Gastroesophageal sphincter (tissue), 4 donors: ENCODE data around the gene ITIH5. TPM values are rescaled to one million over a fixed set of nuclear protein-coding genes. Genes with fewer than 3 reads are reported as not detected.
"Not testable (repeated sequence)": the region's sequence is repeated elsewhere in the genome, so short reads cannot be mapped to it uniquely, and the experiment has no call there.

Experiments
- ATAC-seq: fragments of 150-250 bp; one replicate; pipeline ENCODE4 v1.9.1; 2016; ENCODE audit warnings: mild to moderate bottlenecking, moderate library complexity
- H3K27ac ChIP-seq, 4 donors: fragments of 200-600 bp; sonication (generic) in 3 of 4; 1 replicate in 3 of 4; 2 replicates in 1 of 4; pipeline ENCODE4 v1.5.1; 2016 to 2019
- H3K27me3 ChIP-seq: fragments of 200-600 bp; sonication (generic); one replicate; pipeline ENCODE4 v1.5.1; 2019
- H3K36me3 ChIP-seq, 2 donors: fragments of 200-600 bp; sonication (generic); one replicate each; pipeline ENCODE4 v1.5.1; 2019; ENCODE audit warnings: control low read depth in 1 of 2
- H3K4me1 ChIP-seq, 3 donors: fragments of 200-600 bp; sonication (generic); 1 replicate in 2 of 3; 2 replicates in 1 of 3; pipeline ENCODE4 v1.5.1; 2016 to 2019; ENCODE audit warnings: control low read depth in 2 of 3
- H3K4me3 ChIP-seq, 2 donors: fragments of 200-600 bp; sonication (generic); one replicate each; pipeline ENCODE4 v1.5.1; 2019; ENCODE audit warnings: mild to moderate bottlenecking in 1 of 2, moderate library complexity in 1 of 2
- H3K9me3 ChIP-seq, 3 donors: fragments of 200-600 bp; sonication (generic); one replicate each; pipeline ENCODE4 v1.5.1; 2017 to 2019; ENCODE audit warnings: control low read depth in 2 of 3
- CTCF ChIP-seq, 4 experiments: fragments of 200-600 bp in 2 of 4; fragments of 450-650 bp in 2 of 4; sonication (generic) in 1 of 4; IDR thresholded peaks; one replicate each; pipeline ENCODE4 v1.5.1; 2017 to 2019; ENCODE audit warnings: antibody characterized with exemption in 4 of 4, mild to moderate bottlenecking in 2 of 4, moderate library complexity in 2 of 4
- EP300 ChIP-seq: sonication (generic); formaldehyde crosslinking; IDR thresholded peaks from one replicate; pipeline ENCODE4 v1.6.1; 2017; ENCODE audit warnings: antibody characterized with exemption, mild to moderate bottlenecking
- POLR2A ChIP-seq, 2 donors: fragments of 450-650 bp; IDR thresholded peaks; one replicate each; pipeline ENCODE4 v1.6.1; 2017; ENCODE audit warnings: antibody characterized with exemption in 2 of 2, mild to moderate bottlenecking in 2 of 2, moderate library complexity in 1 of 2
- POLR2AphosphoS5 ChIP-seq: sonication (generic); formaldehyde crosslinking; IDR thresholded peaks from one replicate; pipeline ENCODE4 v1.6.1; 2017; ENCODE audit warnings: antibody characterized with exemption
- WGBS, 2 donors: methylation state at CpG; one replicate each; pipeline ENCODE4 v1.1.5; 2018; ENCODE audit warnings: low coverage in 1 of 2; 5-methylcytosine and 5-hydroxymethylcytosine counted together
- total RNA-seq, 4 donors: library from RNA; depleted of rRNA; stranded (reverse); fragments of >200 nt; gene quantifications; one replicate each; pipeline ENCODE4 v1.1.0, GENCODE V29; 2016

The ITIH5 gene
- total RNA-seq, 4 donors from 2014 or later = 36.4 to 96.0 (median 52.9) TPM

- no peak for ATAC-seq
- TF ChIP-seq EP300 (no peak), CTCF (IDR thresholded peaks at IDR 0.05) (no peak), POLR2A (IDR thresholded peaks at IDR 0.05) (no peak), POLR2AphosphoS5 (no peak)
- no peak overlapping the region for H3K4me3 ChIP-seq
- no peak overlapping the region for H3K27ac ChIP-seq
- no peaks in the 10 kb centered on the region for H3K27me3 ChIP-seq
- WGBS, 2 donors = 75 to 83% methylated on average over 12 to 13 of the region's 13 CpGs
- H3K9me3 ChIP-seq = no peaks in the 10 kb centered on the region
- peaks cover 0 to 6% (median 0%) of the 10 kb centered on the region in 3 donors for H3K4me1 ChIP-seq
- H3K36me3 ChIP-seq = no peaks in the 10 kb centered on the region
Observed at GRCh38 chr10:7686351-7687171, 19.8 kb upstream of the ITIH5 start.

GRCh38 chr10:7680078-7680477 is 13.3 kb upstream of the ITIH5 start:
- not testable (repeated sequence) for H3K4me1 ChIP-seq, H3K9me3 ChIP-seq, H3K36me3 ChIP-seq, H3K27ac ChIP-seq, H3K27me3 ChIP-seq, ATAC-seq, H3K4me3 ChIP-seq
- WGBS, 2 donors = 67 to 72% methylated on average over 4 to 5 of the region's 5 CpGs

DNA sequence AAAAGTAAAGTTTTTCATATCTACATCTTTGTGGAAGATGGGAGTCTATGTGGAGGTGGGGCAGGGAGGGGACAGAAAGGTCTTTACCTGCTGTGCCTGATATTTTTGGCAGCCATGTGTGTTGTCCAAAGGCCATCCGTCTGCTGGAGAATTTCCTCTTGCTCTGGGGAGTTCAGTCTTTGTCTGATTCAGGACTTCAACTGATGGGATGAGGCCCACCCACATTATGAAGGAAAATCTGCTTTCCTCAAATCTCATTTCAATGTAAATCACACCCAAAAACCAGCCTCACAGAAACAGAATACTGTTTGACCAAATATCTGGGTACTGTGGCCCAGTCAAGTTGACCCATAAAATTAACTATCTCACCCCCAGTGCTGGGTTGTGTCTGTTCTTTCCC is 12.5 kb upstream of the ITIH5 start:
- H3K4me3 ChIP-seq = no peak overlapping the region
- no peak overlapping the region for H3K27ac ChIP-seq
- no peaks in the 10 kb centered on the region for H3K9me3 ChIP-seq
- no peaks in the 10 kb centered on the region for H3K27me3 ChIP-seq
- H3K4me1 ChIP-seq = no peaks in the 10 kb centered on the region
- ATAC-seq = no peak
- TF ChIP-seq POLR2AphosphoS5 (no peak), POLR2A (IDR thresholded peaks at IDR 0.05) (no peak)
- WGBS, 2 donors = 71 to 83% methylated on average over 1 of the region's 1 CpG
- H3K36me3 ChIP-seq = no peaks in the 10 kb centered on the region

- TF ChIP-seq POLR2A (IDR thresholded peaks at IDR 0.05) (no peak), CTCF (IDR thresholded peaks at IDR 0.05) (no peak), POLR2AphosphoS5 (no peak), EP300 (no peak)
- 80 to 88% methylated on average over 20 to 23 of the region's 23 CpGs for WGBS, 2 donors
- H3K27ac ChIP-seq = no peak overlapping the region
Observed at GRCh38 chr10:7672341-7673134, 5.8 kb upstream of the ITIH5 start.

DNA sequence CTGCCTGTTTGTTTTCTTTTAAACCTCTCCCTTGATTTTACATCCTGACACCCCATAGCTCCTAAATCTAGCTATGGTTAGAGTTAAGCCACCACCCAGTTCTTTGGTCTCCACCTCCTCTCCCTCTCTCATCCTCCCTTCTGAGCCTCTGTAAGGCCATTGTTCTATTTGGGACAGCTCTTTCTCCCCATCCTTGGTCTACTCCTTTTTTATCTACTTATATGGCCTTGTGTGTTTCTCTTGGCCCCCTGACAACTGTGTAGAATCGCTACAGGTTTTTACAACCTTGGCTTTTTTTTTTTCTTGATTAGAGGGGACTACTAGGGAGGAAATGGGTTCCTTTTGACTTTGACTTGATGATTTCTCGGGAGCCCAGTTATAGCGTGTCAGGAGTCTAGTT is 3.4 kb upstream of the ITIH5 start:
- H3K27me3 ChIP-seq = no peaks in the 10 kb centered on the region
- no peak for TF ChIP-seq POLR2AphosphoS5
- no peak for TF ChIP-seq CTCF (IDR thresholded peaks at IDR 0.05)
- TF ChIP-seq POLR2A (IDR thresholded peaks at IDR 0.05) = no peak
- TF ChIP-seq EP300 = no peak
- no peak overlapping the region for H3K4me3 ChIP-seq
- peaks cover 0 to 28% (median 4%) of the 10 kb centered on the region in 3 donors for H3K4me1 ChIP-seq
- no peaks in the 10 kb centered on the region for H3K9me3 ChIP-seq
- no peaks in the 10 kb centered on the region for H3K36me3 ChIP-seq
- H3K27ac ChIP-seq = no peak overlapping the region
- 71 to 78% methylated on average over 3 of the region's 3 CpGs for WGBS, 2 donors
- no peak for ATAC-seq

More at GRCh38 chr10:7672341-7673134, 5.8 kb upstream of the ITIH5 start:
- H3K27me3 ChIP-seq = no peaks in the 10 kb centered on the region
- H3K9me3 ChIP-seq = no peaks in the 10 kb centered on the region
- H3K36me3 ChIP-seq = no peaks in the 10 kb centered on the region
- H3K4me1 ChIP-seq = peaks cover 0 to 9% (median 0%) of the 10 kb centered on the region in 3 donors
- H3K4me3 ChIP-seq = no peak overlapping the region
- ATAC-seq = no peak
